ENCODE results near the gene SCAMP5.

The SCAMP5 gene

DNA sequence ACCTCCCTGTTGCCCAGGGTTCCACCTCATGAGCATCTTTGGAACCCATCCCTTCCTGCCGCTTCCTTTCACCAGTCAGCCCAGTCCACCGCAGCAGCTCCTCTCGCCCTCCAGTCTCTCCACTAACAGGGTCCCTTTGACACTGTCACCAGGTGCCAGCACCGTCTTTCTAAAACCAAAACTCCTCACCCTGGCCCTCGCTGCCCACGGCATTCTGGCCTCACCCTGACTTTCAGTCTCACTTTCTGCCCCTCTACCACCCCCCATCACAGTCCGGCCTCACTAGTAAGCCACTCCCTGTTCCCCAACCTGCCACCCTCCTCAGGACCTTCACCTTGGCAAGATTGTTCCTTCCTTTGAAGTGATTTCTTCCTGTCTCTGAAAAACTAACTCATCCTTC is 32.2 kb downstream of the SCAMP5 start:
- Histone ChIP-seq H3K27ac (no peak overlapping the region), H3K4me3 (no peak overlapping the region)
- no peak for DNase-seq (ENCODE audit: low spot score)
- TF ChIP-seq, protein P1, sequence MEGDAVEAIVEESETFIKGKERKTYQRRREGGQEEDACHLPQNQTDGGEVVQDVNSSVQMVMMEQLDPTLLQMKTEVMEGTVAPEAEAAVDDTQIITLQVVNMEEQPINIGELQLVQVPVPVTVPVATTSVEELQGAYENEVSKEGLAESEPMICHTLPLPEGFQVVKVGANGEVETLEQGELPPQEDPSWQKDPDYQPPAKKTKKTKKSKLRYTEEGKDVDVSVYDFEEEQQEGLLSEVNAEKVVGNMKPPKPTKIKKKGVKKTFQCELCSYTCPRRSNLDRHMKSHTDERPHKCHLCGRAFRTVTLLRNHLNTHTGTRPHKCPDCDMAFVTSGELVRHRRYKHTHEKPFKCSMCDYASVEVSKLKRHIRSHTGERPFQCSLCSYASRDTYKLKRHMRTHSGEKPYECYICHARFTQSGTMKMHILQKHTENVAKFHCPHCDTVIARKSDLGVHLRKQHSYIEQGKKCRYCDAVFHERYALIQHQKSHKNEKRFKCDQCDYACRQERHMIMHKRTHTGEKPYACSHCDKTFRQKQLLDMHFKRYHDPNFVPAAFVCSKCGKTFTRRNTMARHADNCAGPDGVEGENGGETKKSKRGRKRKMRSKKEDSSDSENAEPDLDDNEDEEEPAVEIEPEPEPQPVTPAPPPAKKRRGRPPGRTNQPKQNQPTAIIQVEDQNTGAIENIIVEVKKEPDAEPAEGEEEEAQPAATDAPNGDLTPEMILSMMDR (IDR thresholded peaks at IDR 0.05): no peak

DNA sequence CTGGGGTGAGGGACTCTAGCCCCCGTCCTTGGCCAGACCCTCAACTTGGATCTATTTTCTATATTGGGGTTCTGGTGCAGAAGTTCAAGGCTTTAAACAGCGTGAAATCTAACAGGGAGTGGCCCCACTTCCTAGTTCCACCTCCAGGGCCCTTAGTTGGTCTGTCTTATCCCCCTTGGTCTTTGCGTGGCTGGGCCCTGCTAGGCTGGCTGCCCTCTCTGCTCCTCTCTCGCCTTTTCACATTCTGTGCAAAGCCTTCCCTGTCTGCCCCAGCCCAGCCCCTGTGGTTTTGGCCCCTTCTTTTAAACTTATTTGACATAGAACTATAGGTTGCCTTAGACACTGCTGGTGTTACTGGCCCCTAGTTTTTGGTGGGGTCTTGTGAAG is 33.6 kb downstream of the SCAMP5 start:
- TF ChIP-seq, protein P1 (IDR thresholded peaks at IDR 0.05): no peak
- no peak overlapping the region for H3K4me3 ChIP-seq
- no peak for DNase-seq (ENCODE audit: low spot score)
- peak overlapping the region; percentile 90 to 93 for H3K27ac ChIP-seq

DNA sequence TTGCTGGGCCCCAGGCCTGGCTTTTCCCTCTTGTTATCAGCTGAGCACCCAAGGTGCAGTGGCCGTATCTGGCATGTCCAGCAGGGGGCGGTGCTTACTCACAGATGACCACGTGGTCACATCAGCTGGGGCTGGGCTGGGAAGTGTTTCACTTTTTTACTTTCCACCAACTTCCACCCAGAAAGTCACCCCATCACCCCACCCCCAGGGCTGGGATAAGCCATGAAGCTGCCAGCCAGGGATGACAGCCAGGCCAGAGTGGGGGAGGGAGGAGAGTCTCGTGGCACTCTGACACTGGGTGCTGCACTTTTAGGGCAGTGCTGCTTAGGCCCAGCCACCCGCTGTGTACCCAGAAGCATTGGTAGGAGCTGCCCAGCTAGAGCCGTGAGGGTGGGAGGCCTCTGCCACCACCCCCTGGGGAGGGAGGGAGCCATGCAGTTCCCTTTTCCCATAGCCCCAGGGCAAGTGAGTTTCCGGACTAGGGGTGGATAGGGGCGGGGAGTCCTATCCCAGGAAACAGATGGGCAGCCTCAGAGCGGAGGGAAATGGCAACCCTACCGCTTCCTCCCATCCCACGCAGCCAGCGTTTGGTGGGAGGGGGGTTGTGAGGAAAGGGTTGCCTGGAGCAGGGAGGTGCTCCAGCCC is 34.1 kb downstream of the SCAMP5 start:
- peak overlapping the region; percentile 90 to 93 for H3K27ac ChIP-seq
- peak; percentile 97 for DNase-seq (ENCODE audit: low spot score)
- peak overlapping the region; percentile 64 for H3K4me3 ChIP-seq
- TF ChIP-seq, protein P1 (IDR thresholded peaks at IDR 0.05): peak; percentile 81

DNA sequence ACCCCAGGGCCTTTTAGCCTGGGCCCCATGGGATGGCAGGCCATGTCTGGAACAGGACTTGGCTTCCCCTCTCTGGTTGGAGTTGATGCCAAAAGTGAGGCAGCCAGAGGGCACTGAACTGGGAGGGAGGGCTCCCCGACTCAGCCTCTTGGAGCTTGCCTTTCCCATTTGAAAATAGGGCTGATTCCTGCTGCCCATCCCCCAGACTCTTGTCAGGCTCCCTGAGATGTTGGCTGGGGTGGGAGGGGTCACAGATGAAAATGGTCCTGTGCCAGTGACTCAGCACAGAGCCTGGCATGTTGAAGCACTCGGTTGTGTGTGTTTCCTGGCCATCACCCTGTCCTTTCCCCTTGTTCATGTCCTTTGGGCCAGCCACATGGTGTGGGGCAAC is 34.7 kb downstream of the SCAMP5 start:
- Histone ChIP-seq H3K27ac (peak overlapping the region; percentile 90 to 93), H3K4me3 (peak overlapping the region; percentile 64)
- TF ChIP-seq, protein P1 (IDR thresholded peaks at IDR 0.05): no peak
- DNase-seq (ENCODE audit: low spot score): peak; percentile 91

DNA sequence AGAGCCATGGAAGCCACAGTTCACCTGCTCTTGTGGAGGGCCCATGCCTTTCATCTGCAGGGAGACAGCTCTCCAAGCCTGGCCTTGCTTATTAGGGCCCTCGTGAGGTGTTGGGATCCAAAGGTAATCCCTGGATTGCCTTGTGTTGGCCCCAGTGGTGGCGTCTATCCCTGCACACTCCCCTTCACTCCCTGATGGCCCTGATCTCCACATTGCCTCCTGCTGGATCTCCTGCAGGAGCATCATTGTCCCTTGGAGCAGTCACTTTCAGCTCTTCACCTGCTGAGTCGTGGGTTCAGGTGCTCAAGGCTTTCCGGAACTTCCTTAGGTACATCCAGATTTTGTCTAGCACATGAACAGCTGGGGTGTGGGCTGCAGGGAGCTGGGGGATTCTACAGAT is 35.1 kb downstream of the SCAMP5 start:
- no peak for DNase-seq (ENCODE audit: low spot score)
- TF ChIP-seq, protein P1 (IDR thresholded peaks at IDR 0.05): no peak
- peak overlapping the region; percentile 90 to 93 for H3K27ac ChIP-seq
- peak overlapping the region; percentile 64 for H3K4me3 ChIP-seq

DNA sequence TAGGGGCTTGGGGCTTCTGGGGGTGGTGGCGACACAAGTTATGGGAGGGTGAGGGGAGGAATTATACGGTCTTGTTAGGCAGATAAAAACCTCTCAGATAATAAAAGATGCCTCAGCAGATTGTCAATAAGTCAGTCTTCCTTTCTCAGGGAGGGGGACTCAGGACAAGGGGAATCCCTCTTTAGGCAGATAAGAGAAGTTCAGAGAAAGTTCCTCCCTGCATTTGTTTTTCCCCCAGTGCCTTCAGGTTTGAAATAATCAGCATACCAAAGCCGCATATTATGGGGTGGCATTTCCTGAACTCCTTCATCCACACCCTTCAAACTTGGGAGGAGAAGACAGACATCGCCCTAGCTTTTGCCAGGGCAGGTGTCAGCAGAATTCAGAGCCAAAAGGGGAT is 36.5 kb downstream of the SCAMP5 start:
- H3K4me3 ChIP-seq: no peak overlapping the region
- H3K27ac ChIP-seq: no peak overlapping the region
- TF ChIP-seq, protein P1 (IDR thresholded peaks at IDR 0.05): no peak
- no peak for DNase-seq (ENCODE audit: low spot score)

DNA sequence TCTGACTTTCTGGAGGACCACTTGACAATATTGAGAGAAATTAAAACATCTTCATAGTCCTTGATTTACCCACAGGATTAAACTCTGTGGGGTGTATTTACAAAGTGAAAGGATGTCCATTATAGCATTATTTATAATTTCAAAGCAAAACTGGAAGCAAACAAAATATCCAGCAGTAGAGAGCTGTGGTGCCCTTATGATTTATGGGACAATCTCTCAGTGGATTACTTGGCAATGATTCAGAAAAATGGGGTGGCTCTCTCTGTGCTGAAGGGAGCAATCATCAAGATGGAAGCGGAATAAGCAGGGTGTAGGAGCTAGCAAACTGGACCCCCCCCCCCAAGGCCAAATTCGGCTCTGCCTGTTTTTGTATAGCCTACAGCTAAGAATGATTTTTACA is 37.0 kb downstream of the SCAMP5 start:
- TF ChIP-seq, protein P1 (IDR thresholded peaks at IDR 0.05): no peak
- H3K27ac ChIP-seq: no peak overlapping the region

More for the DNA sequence above, 37.0 kb downstream of the SCAMP5 start:
- DNase-seq (ENCODE audit: low spot score): no peak
- no peak overlapping the region for H3K4me3 ChIP-seq
